ENCODE data around the gene FLT4.

The FLT4 gene

DNA sequence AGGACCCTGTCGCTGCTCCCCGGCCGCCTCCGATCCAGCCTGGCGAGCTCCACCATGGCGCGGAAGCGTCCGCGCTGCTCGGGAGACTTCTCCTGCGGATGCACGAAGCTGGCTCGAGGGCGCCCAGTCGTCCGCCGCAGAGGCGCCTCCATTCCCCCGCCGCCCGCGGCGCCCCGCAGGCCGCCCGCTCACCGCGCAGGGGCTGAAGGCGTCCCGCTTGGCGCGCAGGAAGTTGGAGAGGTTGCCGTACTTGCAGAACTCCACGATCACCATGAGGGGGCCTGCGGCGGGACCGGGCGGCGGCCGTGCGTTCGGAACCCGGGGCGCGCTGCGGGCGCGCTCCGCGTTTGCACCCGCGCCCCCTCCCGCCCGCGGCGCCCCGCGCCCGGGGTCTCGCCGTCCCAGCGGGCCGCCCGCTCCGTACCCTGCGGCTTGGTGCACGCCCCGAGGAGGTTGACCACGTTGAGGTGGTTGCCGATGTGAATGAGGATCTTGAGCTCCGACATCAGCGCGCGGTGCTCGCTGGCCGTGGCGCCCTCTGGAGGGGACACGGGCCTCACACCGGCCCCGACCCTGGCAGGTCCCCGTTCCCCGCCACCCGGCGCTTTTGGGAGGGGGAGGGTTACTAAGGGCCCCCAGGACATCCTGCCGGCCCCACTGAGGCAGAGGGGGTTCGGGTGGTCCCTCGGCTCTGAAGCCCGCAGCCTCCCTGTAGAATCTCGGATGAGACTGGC lies 30.4 kb downstream of the FLT4 start:
- no peaks in the 10 kb centered on the region for H3K36me3 Mint-ChIP-seq (ENCODE audit: low read depth)
- no peaks in the 10 kb centered on the region for H3K4me1 Mint-ChIP-seq (ENCODE audit: low read depth)
- peak overlapping the region; percentile 7 for H3K4me3 Mint-ChIP-seq
- H3K9me3 Mint-ChIP-seq = no peaks in the 10 kb centered on the region
- H3K27ac Mint-ChIP-seq = no peak overlapping the region
- peaks cover 3% of the 10 kb centered on the region for H3K27me3 Mint-ChIP-seq (ENCODE audit: low read depth)

DNA sequence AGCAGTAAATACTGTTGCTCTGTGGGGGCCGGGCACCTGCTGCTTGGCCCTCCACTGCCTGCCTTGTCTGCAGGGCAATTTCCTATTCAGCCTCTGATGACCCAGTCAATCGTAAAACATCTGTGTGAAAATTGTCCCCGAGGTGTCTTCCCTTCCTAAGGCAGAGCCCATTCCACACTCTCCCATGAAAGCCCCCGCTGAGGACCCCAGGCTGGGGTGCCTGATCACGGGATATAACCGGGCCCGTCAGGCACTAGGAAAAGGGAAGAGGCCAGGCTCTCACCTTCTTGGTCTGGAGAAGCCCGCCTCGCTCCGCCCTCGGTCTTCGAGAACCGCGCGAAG lies 30.9 kb downstream of the FLT4 start:
- H3K4me1 Mint-ChIP-seq (ENCODE audit: low read depth) = no peaks in the 10 kb centered on the region
- H3K36me3 Mint-ChIP-seq (ENCODE audit: low read depth) = no peaks in the 10 kb centered on the region
- peaks cover 3% of the 10 kb centered on the region for H3K27me3 Mint-ChIP-seq (ENCODE audit: low read depth)
- H3K27ac Mint-ChIP-seq = peak overlapping the region; percentile 36
- peak overlapping the region; percentile 7 for H3K4me3 Mint-ChIP-seq
- no peaks in the 10 kb centered on the region for H3K9me3 Mint-ChIP-seq

DNA sequence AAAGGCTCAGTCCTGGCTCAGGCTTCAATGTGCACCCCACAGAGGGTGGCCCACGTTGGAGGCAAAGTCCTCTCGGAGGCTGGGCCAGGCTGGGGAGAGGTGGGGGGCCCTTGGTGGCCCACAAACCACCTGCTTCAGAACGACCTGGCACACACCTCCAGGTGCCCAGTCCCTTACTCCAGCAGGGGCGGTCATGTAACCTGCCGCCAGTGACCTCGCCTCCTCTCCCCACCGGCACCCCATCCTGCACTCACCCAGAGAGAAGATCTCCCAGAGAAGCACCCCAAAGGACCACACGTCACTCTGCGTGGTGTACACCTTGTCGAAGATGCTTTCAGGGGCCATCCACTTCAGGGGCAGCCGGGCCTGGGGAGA lies 35.6 kb downstream of the FLT4 start:
- Mint-ChIP-seq H3K27me3 (ENCODE audit: low read depth) (peaks cover 3% of the 10 kb centered on the region), H3K4me3 (no peak overlapping the region), H3K36me3 (ENCODE audit: low read depth) (no peaks in the 10 kb centered on the region), H3K27ac (no peak overlapping the region), H3K4me1 (ENCODE audit: low read depth) (no peaks in the 10 kb centered on the region), H3K9me3 (no peaks in the 10 kb centered on the region)

DNA sequence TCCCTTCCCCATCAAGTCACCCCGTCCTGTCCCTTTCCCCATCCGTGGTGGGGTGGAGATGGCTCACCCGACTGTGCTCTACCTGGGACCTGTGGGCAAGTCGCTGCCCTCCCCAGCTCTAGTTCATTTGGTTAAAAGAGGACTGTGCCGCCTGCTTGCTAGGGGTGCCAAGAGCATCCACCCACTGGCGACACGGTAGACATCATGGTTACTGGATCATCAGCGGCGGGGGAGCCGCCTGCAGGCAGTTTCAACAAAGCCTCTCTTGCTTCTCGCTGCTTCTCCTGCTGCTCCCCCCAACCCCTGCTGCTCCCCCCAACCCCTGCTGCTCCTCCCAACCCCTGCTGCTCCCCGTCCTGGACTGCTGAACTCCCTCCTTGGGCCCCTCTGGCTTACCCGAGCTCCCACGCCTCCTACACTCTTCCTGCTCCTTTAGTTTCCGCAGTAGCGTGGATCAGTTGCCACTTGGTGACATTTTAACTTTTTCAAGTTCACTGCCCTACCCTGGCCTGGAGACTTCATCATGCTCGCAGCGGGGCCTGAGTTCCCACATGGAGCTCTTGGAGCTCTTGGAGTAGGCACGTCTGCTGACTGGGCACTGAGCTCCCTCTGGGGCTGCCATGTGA lies 36.1 kb downstream of the FLT4 start:
- peak overlapping the region; percentile 49 for H3K27ac Mint-ChIP-seq
- H3K9me3 Mint-ChIP-seq = no peaks in the 10 kb centered on the region
- H3K27me3 Mint-ChIP-seq (ENCODE audit: low read depth) = peaks cover under 1% of the 10 kb centered on the region
- H3K36me3 Mint-ChIP-seq (ENCODE audit: low read depth) = no peaks in the 10 kb centered on the region
- H3K4me3 Mint-ChIP-seq = no peak overlapping the region
- no peaks in the 10 kb centered on the region for H3K4me1 Mint-ChIP-seq (ENCODE audit: low read depth)

DNA sequence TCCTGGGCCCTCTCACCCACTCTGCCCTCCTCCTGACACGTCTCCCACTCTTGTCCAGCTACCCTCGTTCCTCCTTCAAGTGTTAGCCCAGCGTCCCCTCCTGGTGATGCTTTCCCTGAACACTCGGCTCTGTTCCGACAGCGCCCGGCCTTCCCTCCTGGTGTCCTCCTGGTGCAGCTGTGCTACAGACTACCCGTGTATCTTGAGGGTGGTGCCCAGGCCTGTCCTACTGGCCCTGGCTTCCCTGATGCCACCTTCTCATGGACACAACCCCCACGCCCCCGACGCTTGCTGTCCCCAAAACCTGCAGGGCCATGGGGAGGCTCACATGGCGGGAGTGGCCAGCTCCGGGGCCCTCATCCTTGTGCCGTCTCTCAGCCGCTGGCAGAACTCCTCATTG lies 36.7 kb downstream of the FLT4 start:
- no peaks in the 10 kb centered on the region for H3K36me3 Mint-ChIP-seq (ENCODE audit: low read depth)
- H3K27me3 Mint-ChIP-seq (ENCODE audit: low read depth) = no peaks in the 10 kb centered on the region
- no peak overlapping the region for H3K27ac Mint-ChIP-seq
- no peaks in the 10 kb centered on the region for H3K9me3 Mint-ChIP-seq
- H3K4me3 Mint-ChIP-seq = no peak overlapping the region
- H3K4me1 Mint-ChIP-seq (ENCODE audit: low read depth) = peaks cover 1% of the 10 kb centered on the region

DNA sequence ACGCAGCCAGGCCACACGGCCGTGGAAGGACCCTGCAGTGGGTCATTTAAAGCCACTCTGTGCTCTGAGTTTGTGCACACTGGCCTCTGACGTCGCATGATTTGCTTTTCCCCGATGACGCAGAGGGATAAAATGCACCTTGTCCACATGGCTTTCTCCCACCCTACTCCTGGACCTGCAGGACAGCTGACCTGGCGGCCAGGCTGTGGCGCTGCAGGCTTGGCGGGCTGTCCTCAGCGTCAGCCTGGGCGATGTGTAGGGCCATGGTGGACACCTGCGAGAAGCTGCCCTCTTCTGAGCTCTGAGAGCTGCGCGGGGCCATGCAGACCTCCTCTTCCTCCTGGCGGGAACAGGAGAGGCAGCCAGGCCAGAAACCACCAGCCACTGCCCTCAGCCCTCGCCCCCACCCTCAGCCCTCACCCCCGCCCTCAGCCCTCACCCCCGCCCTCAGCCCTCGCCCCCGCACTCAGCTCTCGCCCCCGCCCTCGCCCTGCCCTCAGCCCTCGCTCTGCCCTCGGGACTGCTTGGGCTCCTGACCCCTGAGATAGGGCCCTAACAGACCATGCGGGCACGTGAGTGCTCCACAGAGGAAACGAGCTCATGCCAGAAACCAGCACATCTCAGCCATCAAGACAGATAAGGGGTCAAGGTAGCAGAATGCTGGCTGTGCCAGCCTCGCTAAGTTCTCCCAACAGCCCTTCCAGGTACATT lies 38.1 kb downstream of the FLT4 start:
- no peaks in the 10 kb centered on the region for H3K36me3 Mint-ChIP-seq (ENCODE audit: low read depth)
- H3K27ac Mint-ChIP-seq = no peak overlapping the region
- H3K27me3 Mint-ChIP-seq (ENCODE audit: low read depth) = no peaks in the 10 kb centered on the region
- H3K4me3 Mint-ChIP-seq = no peak overlapping the region
- peaks cover 1% of the 10 kb centered on the region for H3K4me1 Mint-ChIP-seq (ENCODE audit: low read depth)
- no peaks in the 10 kb centered on the region for H3K9me3 Mint-ChIP-seq

DNA sequence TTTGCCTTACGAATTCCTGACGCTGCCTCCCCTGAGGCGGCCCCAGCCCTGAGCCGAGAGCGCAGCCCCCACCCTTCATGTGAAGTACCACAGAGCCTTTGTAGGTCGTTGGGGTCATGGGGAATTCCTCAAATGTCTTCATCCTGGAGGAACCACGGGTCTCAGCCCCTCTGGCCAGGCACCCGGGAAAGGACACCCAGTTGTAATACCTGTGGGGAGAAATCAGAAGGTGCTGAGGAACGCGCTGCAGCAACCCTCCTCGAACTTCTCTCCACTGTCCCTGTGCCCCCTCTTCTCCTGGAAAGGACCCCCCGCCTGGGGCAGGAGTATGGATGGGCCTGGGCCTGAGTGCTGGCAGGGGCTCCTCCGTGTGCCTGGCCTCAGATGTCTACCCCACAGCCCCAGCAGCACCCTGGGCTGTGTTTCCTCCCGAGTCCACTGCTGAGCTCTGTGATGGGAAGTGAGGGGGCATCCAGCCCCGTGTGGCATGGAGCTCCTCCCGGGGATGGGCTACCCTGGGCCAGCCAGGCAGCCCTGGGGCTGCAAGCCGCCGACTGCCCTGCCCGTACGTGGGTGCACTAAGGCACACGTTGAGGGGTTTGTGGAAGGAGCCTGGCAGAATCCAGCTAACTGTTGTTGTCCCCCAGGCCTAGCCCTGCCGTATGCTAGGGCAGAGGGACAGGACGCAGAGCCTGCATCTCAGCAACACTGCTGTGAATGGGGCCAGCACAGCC lies 39.4 kb downstream of the FLT4 start:
- no peaks in the 10 kb centered on the region for H3K27me3 Mint-ChIP-seq (ENCODE audit: low read depth)
- H3K4me1 Mint-ChIP-seq (ENCODE audit: low read depth) = peaks cover 1% of the 10 kb centered on the region
- H3K36me3 Mint-ChIP-seq (ENCODE audit: low read depth) = no peaks in the 10 kb centered on the region
- no peak overlapping the region for H3K27ac Mint-ChIP-seq
- no peak overlapping the region for H3K4me3 Mint-ChIP-seq
- H3K9me3 Mint-ChIP-seq = no peaks in the 10 kb centered on the region

DNA sequence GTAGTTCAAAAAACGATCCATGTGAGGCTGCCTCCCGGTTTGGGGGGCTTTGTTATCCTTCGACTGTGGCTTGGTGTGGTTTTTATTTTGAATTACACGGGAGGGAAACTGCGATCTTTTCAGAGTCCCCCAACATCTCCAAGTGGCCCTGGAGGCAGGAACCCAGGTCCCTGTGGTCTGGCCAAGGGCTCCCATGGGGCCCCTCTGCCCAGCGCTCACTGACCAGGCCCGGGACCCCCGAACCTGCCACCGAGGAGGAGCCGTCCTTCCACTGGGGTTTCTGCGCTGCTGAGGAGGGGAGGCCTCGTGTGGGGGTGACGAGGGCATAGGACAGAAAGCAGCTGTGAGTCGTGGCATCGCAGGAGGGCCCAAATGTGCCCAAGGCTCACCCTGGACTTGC lies 40.0 kb downstream of the FLT4 start:
- peaks cover 1% of the 10 kb centered on the region for H3K4me1 Mint-ChIP-seq (ENCODE audit: low read depth)
- H3K27me3 Mint-ChIP-seq (ENCODE audit: low read depth) = no peaks in the 10 kb centered on the region
- no peak overlapping the region for H3K27ac Mint-ChIP-seq
- H3K36me3 Mint-ChIP-seq (ENCODE audit: low read depth) = no peaks in the 10 kb centered on the region
- no peak overlapping the region for H3K4me3 Mint-ChIP-seq
- no peaks in the 10 kb centered on the region for H3K9me3 Mint-ChIP-seq

DNA sequence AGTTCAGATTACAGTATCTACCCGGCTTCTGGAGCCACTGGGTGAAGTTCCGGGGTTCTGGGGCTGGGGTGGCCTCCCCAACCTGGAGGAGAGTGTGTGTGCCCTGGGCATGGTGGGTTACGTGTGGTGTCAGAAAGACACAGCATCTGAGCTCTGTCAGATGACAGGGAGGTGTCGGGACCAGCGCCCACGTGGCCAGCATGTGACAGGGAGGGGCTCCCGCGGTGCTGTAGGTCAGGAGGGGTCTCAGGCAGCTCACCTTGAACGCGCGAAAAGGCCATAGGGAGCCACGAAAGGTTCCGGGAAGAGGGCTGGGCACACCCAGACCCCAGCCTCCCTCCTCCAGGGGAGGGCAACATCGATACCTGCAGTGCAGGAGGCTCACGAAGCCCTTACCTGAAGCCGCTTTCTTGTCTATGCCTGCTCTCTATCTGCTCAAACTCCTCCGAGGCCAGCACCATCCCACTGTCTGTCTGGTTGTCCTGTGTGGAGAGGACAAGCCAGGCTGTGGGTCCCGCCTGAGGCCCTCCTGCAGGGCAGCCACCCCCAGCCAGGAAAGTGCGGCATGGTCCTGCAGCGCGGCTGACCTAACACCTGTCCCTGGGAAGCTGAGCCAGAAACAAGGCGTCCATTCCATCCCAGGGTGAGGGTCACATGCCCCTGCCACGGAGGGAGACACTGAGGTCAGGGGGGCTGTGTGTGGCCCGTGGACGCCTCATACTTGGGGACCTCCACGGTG lies 40.7 kb downstream of the FLT4 start:
- Mint-ChIP-seq H3K36me3 (ENCODE audit: low read depth) (no peaks in the 10 kb centered on the region), H3K4me3 (no peak overlapping the region), H3K27ac (no peak overlapping the region), H3K27me3 (ENCODE audit: low read depth) (no peaks in the 10 kb centered on the region), H3K9me3 (no peaks in the 10 kb centered on the region), H3K4me1 (ENCODE audit: low read depth) (peaks cover 1% of the 10 kb centered on the region)

DNA sequence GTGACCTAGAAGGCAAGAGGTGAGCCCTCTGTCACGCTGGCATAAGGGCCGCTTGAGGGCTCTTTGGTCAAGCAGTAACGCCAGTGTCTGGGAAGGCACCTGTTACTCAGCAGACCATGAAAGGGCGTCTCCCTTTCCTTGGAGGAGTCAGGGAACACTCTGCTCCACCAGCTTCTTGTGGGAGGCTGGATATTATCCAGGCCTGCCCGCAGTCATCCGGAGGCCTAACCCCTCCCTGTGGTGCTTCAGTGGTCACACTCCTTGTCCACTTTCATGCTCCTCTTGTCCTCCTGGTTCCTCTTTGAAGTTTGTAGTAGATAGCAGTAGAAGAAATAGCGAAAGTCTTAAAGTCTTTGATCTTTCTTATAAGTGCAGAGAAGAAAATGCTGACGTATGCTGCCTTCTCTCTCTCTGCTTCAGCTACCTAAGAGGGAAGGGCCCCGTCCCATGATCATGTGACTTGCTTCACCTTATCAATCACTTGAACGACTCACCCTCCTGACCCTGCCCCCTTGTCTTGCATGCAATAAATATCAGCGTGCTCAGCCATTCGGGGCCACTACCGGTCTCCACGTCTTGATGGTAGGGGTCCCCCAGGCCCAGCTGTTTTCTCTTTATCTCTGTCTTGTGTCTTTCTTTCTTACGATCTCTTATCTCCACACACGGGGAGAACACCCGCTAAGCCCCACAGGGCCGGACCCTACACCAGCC lies 41.4 kb downstream of the FLT4 start:
- no peaks in the 10 kb centered on the region for H3K9me3 Mint-ChIP-seq
- no peak overlapping the region for H3K4me3 Mint-ChIP-seq
- no peak overlapping the region for H3K27ac Mint-ChIP-seq
- H3K36me3 Mint-ChIP-seq (ENCODE audit: low read depth) = no peaks in the 10 kb centered on the region
- no peaks in the 10 kb centered on the region for H3K27me3 Mint-ChIP-seq (ENCODE audit: low read depth)
- peaks cover 1% of the 10 kb centered on the region for H3K4me1 Mint-ChIP-seq (ENCODE audit: low read depth)

DNA sequence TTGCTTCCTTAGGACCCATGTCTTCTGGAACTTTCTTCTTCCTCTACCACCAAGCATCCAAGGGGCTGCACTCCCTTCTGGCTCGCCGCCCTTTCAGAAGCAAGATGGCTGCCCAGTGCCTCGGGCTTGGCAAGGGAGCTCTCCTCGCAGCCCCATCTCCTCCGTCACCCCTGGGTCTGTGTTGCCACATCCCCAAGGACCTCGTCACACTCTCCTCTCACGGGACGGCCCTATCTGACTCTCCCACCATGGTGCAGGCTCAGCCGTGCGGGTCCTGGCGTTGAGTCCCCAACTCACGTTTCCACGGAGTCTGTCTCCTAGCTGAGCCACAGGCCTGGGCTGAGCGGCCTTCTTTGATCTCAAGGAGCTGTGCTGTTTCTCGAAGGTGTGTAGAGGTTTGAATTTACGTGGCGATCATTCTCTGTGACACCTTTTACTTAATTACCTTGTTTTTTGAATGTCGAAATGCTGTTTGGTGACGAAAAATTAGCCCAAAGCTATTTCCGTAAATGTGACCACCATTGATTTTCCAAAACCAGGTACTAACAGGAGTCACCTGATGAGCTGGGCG lies 43.1 kb downstream of the FLT4 start:
- Mint-ChIP-seq H3K27ac (no peak overlapping the region), H3K4me1 (ENCODE audit: low read depth) (peaks cover 1% of the 10 kb centered on the region), H3K9me3 (no peaks in the 10 kb centered on the region), H3K36me3 (ENCODE audit: low read depth) (no peaks in the 10 kb centered on the region), H3K4me3 (no peak overlapping the region), H3K27me3 (ENCODE audit: low read depth) (no peaks in the 10 kb centered on the region)

DNA sequence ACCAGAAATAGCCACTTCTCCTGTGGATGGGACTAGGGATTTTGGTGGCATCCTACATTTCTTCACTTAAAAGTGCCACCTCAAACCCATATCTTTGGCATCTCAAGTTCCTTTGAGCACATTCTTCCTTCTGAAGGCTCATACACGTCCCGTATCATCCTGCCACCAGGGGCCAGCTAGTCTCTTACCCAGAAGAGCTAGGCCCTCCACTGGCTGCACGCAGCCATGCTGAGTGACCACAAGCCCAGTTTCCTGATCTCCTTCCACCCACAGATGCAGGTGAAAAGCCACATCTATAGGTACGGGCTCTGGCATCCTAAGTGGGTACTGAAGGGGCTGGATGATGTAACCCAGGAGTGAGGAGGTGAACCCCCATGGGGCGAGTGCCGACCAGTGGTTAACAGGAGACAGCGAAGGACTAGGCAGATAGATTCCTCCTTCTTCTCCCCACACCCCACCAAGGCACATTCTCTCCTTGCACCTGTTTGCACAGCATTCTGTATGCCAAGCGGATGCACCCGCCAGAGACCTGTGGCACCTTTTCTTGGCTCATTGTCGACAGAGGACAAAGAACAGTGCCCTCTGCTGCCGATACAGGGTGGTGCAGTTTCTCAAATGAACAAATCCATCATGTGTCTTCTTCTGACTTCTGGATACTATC lies 43.7 kb downstream of the FLT4 start:
- Mint-ChIP-seq H3K27me3 (ENCODE audit: low read depth) (no peaks in the 10 kb centered on the region), H3K4me3 (no peak overlapping the region), H3K36me3 (ENCODE audit: low read depth) (no peaks in the 10 kb centered on the region), H3K4me1 (ENCODE audit: low read depth) (peaks cover 1% of the 10 kb centered on the region), H3K9me3 (no peaks in the 10 kb centered on the region), H3K27ac (no peak overlapping the region)

DNA sequence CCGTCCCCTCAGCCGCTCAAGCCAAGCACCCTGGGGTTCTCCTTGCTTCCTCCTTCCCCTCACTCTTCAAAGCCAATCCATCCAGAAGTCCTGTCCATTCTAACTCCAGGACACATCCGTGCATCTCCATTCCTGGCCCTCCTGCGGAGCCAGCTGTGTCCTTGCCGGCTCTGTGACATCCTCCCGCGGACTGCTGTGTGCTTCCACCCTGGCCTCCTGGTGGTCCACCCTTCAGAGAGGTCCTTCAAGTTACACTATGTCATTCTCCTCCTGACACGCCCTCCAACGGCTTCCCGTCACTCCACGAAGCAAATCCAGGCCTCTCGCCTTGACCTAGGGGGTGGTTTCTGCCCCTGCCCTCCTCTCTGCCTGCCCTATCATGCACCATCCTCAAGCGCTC lies 45.1 kb downstream of the FLT4 start:
- H3K9me3 Mint-ChIP-seq = no peaks in the 10 kb centered on the region
- H3K36me3 Mint-ChIP-seq (ENCODE audit: low read depth) = no peaks in the 10 kb centered on the region
- no peaks in the 10 kb centered on the region for H3K27me3 Mint-ChIP-seq (ENCODE audit: low read depth)
- H3K4me3 Mint-ChIP-seq = no peak overlapping the region
- peaks cover 1% of the 10 kb centered on the region for H3K4me1 Mint-ChIP-seq (ENCODE audit: low read depth)
- H3K27ac Mint-ChIP-seq = no peak overlapping the region

Measured in T-helper 1 cell treated with Interleukin-12 subunit alpha and Interleukin-12 subunit beta and Interleukin-4 antibody, amounts not matched to agents 30 μg/mL and 1 μg/mL, for 36 hours (primary cell).